ENCODE measurements around the gene CIDEA. TPM values are rescaled to one million over a fixed set of nuclear protein-coding genes. Genes with fewer than 3 reads are reported as not detected.

The CIDEA gene
- total and polyA plus RNA-seq, 2 donors (not counting 1 experiment from before 2014, with no cell fraction given): 0.12 to 1.7 TPM

DNA sequence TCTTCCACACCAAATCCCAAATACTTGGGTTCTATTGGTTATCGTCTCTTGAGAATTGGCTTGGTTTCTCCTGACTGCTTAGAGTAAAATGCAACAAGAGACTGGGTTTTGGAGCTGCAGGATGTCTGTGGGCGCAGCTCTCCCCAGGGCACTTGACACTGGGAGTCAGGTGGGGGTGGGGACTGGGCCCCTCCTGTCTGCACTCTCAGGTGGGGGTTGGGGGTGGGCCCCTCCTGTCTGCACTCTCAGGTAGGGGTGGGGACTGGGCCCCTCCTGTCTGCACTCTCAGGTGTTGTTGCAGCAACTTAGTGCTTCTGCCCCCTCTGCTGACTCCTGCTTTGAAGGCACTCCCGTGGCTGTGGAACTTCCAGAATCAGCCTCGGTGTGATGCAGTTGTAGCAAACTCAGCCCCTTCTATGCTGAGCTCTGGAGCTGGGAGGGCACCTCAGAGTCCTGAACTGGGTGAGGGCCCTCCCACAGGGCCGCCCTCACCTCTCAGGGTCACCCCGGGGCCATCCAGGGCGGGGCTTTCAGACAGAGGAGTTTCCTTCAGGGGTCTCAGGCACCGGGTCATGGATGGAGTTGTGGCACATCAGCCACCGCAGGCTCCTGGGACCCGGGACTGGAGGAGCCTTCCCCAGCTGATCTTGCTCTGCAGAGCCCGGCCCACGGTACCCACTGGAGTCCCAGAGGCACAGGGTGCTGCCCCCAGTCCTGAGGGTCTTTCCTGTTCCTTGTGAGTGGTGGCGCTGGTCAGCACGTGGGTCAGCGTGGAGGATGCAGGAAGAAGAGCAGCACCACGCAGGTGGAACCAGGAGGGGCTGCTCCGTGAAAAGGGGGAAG lies 22.9 kb upstream of the CIDEA start:
- no peaks in the 10 kb centered on the region for H3K4me1 ChIP-seq (ENCODE audit: control insufficient read depth, extremely low read depth, insufficient read depth, low read length)
- H3K79me2 ChIP-seq (ENCODE audit: control insufficient read depth, insufficient read depth, low read length): no peaks in the 10 kb centered on the region
- no peak for DNase-seq (ENCODE audit: low read depth in 2 of 2)
- H4K20me1 ChIP-seq (ENCODE audit: control insufficient read depth, extremely low read depth, insufficient read depth, low read length): no peaks in the 10 kb centered on the region
- no peak overlapping the region for H2AFZ ChIP-seq (ENCODE audit: low read length)
- no peak overlapping the region for H3K27ac ChIP-seq (ENCODE audit: insufficient read depth, low read length)
- H3K36me3 ChIP-seq (ENCODE audit: control insufficient read depth, insufficient read depth, low read length): no peaks in the 10 kb centered on the region
- H3K4me3 ChIP-seq (replicated peaks in 1 of 4; ENCODE audit: control extremely low read depth in 1 of 4, insufficient read depth in 1 of 4, low read depth in 3 of 4, low read length in 4 of 4): no peak overlapping the region
- TF ChIP-seq EZH2 (IDR thresholded peaks at IDR 0.05; ENCODE audit: low read length, missing control alignments): no peak
- TF ChIP-seq, protein P1, sequence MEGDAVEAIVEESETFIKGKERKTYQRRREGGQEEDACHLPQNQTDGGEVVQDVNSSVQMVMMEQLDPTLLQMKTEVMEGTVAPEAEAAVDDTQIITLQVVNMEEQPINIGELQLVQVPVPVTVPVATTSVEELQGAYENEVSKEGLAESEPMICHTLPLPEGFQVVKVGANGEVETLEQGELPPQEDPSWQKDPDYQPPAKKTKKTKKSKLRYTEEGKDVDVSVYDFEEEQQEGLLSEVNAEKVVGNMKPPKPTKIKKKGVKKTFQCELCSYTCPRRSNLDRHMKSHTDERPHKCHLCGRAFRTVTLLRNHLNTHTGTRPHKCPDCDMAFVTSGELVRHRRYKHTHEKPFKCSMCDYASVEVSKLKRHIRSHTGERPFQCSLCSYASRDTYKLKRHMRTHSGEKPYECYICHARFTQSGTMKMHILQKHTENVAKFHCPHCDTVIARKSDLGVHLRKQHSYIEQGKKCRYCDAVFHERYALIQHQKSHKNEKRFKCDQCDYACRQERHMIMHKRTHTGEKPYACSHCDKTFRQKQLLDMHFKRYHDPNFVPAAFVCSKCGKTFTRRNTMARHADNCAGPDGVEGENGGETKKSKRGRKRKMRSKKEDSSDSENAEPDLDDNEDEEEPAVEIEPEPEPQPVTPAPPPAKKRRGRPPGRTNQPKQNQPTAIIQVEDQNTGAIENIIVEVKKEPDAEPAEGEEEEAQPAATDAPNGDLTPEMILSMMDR (conservative IDR thresholded peaks at IDR 0.05 in 1 of 2, IDR thresholded peaks at IDR 0.05 in 1 of 2; ENCODE audit: low read depth in 1 of 2, low read length in 2 of 2): no peak
- H3K9me3 ChIP-seq (ENCODE audit: control insufficient read depth, insufficient read depth, low read depth, low read length): no peaks in the 10 kb centered on the region
- H3K27me3 ChIP-seq (ENCODE audit: control insufficient read depth, insufficient read depth, low read length): peaks cover 4% of the 10 kb centered on the region
- no peak overlapping the region for H3K4me2 ChIP-seq (ENCODE audit: extremely low read depth, insufficient read depth, low read length)
- H3K9ac ChIP-seq (ENCODE audit: insufficient read depth, low read length): no peak overlapping the region

DNA sequence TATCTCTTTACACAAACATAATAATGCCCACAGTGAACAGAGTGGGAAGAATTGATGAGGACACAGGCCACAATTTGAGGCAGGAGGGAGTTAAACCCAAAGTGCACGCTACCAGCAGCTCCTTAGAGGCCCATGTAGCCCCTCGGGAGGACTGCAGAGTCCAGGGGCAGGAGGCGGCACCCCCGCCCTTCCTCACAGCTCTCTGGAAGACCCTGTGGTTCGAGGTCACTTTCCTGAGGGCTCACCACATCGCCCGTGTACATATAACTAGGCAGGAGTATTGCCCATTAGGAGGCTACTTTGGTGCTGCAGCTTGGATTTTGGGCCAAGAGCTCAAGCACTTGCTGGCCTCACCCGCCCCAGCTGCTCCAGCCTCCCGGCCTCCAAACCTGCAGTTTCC lies 22.2 kb upstream of the CIDEA start:
- no peak overlapping the region for H3K9ac ChIP-seq (ENCODE audit: insufficient read depth, low read length)
- no peaks in the 10 kb centered on the region for H3K36me3 ChIP-seq (ENCODE audit: control insufficient read depth, insufficient read depth, low read length)
- H3K4me1 ChIP-seq (ENCODE audit: control insufficient read depth, extremely low read depth, insufficient read depth, low read length): no peaks in the 10 kb centered on the region
- H3K4me3 ChIP-seq (replicated peaks in 1 of 4; ENCODE audit: control extremely low read depth in 1 of 4, insufficient read depth in 1 of 4, low read depth in 3 of 4, low read length in 4 of 4): no peak overlapping the region
- no peak overlapping the region for H3K4me2 ChIP-seq (ENCODE audit: extremely low read depth, insufficient read depth, low read length)
- no peak for DNase-seq (ENCODE audit: low read depth in 2 of 2)
- no peaks in the 10 kb centered on the region for H3K9me3 ChIP-seq (ENCODE audit: control insufficient read depth, insufficient read depth, low read depth, low read length)
- TF ChIP-seq, protein P1 (conservative IDR thresholded peaks at IDR 0.05 in 1 of 2, IDR thresholded peaks at IDR 0.05 in 1 of 2; ENCODE audit: low read depth in 1 of 2, low read length in 2 of 2): no peak
- TF ChIP-seq EZH2 (IDR thresholded peaks at IDR 0.05; ENCODE audit: low read length, missing control alignments): no peak
- H3K27me3 ChIP-seq (ENCODE audit: control insufficient read depth, insufficient read depth, low read length): peaks cover 6% of the 10 kb centered on the region
- H4K20me1 ChIP-seq (ENCODE audit: control insufficient read depth, extremely low read depth, insufficient read depth, low read length): no peaks in the 10 kb centered on the region
- no peaks in the 10 kb centered on the region for H3K79me2 ChIP-seq (ENCODE audit: control insufficient read depth, insufficient read depth, low read length)
- H3K27ac ChIP-seq (ENCODE audit: insufficient read depth, low read length): no peak overlapping the region
- no peak overlapping the region for H2AFZ ChIP-seq (ENCODE audit: low read length)

DNA sequence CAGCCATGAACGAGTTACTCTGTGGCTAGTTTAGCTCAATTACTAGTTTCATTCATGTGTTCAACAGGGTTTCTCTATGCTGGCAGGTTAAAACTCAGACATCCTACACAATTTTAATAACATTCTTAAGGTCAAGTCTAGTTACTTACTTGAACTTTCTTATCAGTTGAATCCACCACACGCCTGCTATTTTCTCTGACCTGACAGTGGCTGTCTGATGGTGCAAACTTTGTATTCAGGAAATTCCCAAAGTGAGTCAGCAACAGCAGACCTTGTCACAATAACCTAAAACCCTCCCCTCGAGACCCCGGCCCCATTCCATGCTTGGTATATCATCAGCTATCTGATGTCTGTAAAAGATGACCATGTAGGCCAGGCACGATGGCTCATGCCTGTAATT lies 20.8 kb upstream of the CIDEA start:
- Histone ChIP-seq H3K79me2 (ENCODE audit: control insufficient read depth, insufficient read depth, low read length) (no peaks in the 10 kb centered on the region), H3K4me1 (ENCODE audit: control insufficient read depth, extremely low read depth, insufficient read depth, low read length) (no peaks in the 10 kb centered on the region), H3K9ac (ENCODE audit: insufficient read depth, low read length) (no peak overlapping the region), H2AFZ (ENCODE audit: low read length) (no peak overlapping the region), H3K27ac (ENCODE audit: insufficient read depth, low read length) (no peak overlapping the region), H3K36me3 (ENCODE audit: control insufficient read depth, insufficient read depth, low read length) (no peaks in the 10 kb centered on the region), H4K20me1 (ENCODE audit: control insufficient read depth, extremely low read depth, insufficient read depth, low read length) (no peaks in the 10 kb centered on the region), H3K4me3 (replicated peaks in 1 of 4; ENCODE audit: control extremely low read depth in 1 of 4, insufficient read depth in 1 of 4, low read depth in 3 of 4, low read length in 4 of 4) (no peak overlapping the region), H3K4me2 (ENCODE audit: extremely low read depth, insufficient read depth, low read length) (no peak overlapping the region), H3K27me3 (ENCODE audit: control insufficient read depth, insufficient read depth, low read length) (peaks cover 6% of the 10 kb centered on the region), H3K9me3 (ENCODE audit: control insufficient read depth, insufficient read depth, low read depth, low read length) (no peaks in the 10 kb centered on the region)
- DNase-seq (ENCODE audit: low read depth in 2 of 2): peak in 1 of 2 donors; percentile 66
- TF ChIP-seq, protein P1 (conservative IDR thresholded peaks at IDR 0.05 in 1 of 2, IDR thresholded peaks at IDR 0.05 in 1 of 2; ENCODE audit: low read depth in 1 of 2, low read length in 2 of 2): no peak
- no peak for TF ChIP-seq EZH2 (IDR thresholded peaks at IDR 0.05; ENCODE audit: low read length, missing control alignments)
